ENCODE results near the gene VWC2L. TPM values are rescaled to one million over a fixed set of nuclear protein-coding genes. Genes with fewer than 3 reads are reported as not detected.

The VWC2L gene
- polyA plus RNA-seq, 1 donor from 2014 or later = 0.31 TPM

DNA sequence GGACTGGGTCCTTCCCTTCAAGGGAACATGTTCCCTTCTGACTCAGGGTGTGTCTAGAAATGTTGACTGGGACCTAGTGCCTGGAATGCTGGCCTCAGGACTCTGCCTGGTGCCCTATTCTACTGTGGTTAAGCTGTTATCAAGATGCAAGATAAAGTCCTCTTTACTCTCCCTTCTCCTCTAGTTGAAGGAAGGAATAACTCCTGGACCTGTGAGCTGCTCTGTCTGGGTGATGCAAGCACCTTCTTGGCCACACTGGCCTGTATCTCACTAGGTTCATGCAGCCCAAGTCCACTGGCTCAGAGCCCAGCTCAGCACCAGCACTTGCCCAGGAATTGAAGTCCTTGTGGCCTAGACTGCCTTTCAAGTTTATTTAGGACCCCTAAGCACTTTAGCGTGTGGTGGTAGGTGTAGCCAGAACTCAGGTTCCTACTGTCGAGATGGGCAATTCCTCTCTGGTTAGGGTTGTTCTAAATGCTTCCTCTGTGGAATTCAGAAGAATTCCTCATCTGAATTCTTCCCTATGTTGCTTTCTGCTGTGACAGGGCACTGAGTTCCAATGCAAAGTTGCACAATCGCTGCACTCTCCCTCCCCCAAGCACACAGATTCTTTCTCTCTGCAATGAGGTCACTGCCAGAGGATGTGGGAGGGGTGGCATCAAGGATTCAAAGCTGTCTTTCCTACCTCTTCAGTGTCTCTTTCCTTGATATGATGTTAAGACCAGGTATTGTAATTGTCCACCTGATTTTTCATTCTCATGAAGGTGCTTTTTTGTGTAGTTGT is 54.7 kb downstream of the VWC2L start:
- no peaks in the 10 kb centered on the region for H3K27me3 ChIP-seq (ENCODE audit: insufficient read depth, low read depth, low read length)
- H3K9ac ChIP-seq (ENCODE audit: low read length) = no peak overlapping the region
- H3F3A ChIP-seq (ENCODE audit: insufficient read depth, low read length, poor library complexity, severe bottlenecking) = no peaks in the 10 kb centered on the region
- no peak overlapping the region for H3K4me3 ChIP-seq (ENCODE audit: low read length)
- no peaks in the 10 kb centered on the region for H3K79me2 ChIP-seq (replicated peaks; ENCODE audit: insufficient read depth, low read length)
- TF ChIP-seq TAF1 (IDR thresholded peaks at IDR 0.05; ENCODE audit: low read depth) (no peak), RAD21 (conservative IDR thresholded peaks at IDR 0.05) (no peak), EP300 (conservative IDR thresholded peaks at IDR 0.05; ENCODE audit: poor library complexity, severe bottlenecking) (no peak), POLR2AphosphoS5 (IDR thresholded peaks at IDR 0.05) (no peak), SMC3 (conservative IDR thresholded peaks at IDR 0.05; ENCODE audit: poor library complexity) (no peak)
- TF ChIP-seq, protein P1, sequence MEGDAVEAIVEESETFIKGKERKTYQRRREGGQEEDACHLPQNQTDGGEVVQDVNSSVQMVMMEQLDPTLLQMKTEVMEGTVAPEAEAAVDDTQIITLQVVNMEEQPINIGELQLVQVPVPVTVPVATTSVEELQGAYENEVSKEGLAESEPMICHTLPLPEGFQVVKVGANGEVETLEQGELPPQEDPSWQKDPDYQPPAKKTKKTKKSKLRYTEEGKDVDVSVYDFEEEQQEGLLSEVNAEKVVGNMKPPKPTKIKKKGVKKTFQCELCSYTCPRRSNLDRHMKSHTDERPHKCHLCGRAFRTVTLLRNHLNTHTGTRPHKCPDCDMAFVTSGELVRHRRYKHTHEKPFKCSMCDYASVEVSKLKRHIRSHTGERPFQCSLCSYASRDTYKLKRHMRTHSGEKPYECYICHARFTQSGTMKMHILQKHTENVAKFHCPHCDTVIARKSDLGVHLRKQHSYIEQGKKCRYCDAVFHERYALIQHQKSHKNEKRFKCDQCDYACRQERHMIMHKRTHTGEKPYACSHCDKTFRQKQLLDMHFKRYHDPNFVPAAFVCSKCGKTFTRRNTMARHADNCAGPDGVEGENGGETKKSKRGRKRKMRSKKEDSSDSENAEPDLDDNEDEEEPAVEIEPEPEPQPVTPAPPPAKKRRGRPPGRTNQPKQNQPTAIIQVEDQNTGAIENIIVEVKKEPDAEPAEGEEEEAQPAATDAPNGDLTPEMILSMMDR (IDR thresholded peaks at IDR 0.05; ENCODE audit: poor library complexity, severe bottlenecking) = no peak
- no peaks in the 10 kb centered on the region for H4K20me1 ChIP-seq (ENCODE audit: insufficient read depth)
- H3K4me2 ChIP-seq (ENCODE audit: low read length) = no peak overlapping the region
- H3K9me2 ChIP-seq (ENCODE audit: insufficient read depth, low read length) = no peaks in the 10 kb centered on the region
- no peaks in the 10 kb centered on the region for H3K9me3 ChIP-seq (ENCODE audit: low read length)
- H2AFZ ChIP-seq (ENCODE audit: low read depth, low read length) = no peak overlapping the region
- H3K36me3 ChIP-seq (ENCODE audit: insufficient read depth, low read length) = no peaks in the 10 kb centered on the region
- no peak overlapping the region for H3K27ac ChIP-seq (ENCODE audit: low read length)

DNA sequence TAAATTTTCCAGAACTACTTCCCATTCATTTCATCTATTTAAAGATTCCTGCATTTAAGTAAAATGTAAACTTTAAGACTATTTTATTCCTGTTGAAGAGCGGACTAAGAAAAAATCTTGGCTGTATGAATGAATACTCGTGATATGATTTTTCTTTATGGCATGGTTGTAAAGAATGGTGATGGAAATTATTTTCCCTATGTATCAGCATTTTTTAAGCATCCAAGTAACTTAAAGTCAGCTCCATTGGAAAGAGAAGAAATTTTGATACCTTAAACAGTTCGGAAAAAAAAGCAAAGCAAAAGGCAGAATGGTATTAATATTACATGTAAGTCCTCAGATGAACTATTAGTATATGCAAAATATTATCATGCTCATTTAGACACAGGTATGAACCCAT is 58.9 kb downstream of the VWC2L start:
- H3K9me3 ChIP-seq (ENCODE audit: low read length) = no peaks in the 10 kb centered on the region
- no peaks in the 10 kb centered on the region for H3K36me3 ChIP-seq (ENCODE audit: insufficient read depth, low read length)
- no peaks in the 10 kb centered on the region for H4K20me1 ChIP-seq (ENCODE audit: insufficient read depth)
- TF ChIP-seq, protein P2, sequence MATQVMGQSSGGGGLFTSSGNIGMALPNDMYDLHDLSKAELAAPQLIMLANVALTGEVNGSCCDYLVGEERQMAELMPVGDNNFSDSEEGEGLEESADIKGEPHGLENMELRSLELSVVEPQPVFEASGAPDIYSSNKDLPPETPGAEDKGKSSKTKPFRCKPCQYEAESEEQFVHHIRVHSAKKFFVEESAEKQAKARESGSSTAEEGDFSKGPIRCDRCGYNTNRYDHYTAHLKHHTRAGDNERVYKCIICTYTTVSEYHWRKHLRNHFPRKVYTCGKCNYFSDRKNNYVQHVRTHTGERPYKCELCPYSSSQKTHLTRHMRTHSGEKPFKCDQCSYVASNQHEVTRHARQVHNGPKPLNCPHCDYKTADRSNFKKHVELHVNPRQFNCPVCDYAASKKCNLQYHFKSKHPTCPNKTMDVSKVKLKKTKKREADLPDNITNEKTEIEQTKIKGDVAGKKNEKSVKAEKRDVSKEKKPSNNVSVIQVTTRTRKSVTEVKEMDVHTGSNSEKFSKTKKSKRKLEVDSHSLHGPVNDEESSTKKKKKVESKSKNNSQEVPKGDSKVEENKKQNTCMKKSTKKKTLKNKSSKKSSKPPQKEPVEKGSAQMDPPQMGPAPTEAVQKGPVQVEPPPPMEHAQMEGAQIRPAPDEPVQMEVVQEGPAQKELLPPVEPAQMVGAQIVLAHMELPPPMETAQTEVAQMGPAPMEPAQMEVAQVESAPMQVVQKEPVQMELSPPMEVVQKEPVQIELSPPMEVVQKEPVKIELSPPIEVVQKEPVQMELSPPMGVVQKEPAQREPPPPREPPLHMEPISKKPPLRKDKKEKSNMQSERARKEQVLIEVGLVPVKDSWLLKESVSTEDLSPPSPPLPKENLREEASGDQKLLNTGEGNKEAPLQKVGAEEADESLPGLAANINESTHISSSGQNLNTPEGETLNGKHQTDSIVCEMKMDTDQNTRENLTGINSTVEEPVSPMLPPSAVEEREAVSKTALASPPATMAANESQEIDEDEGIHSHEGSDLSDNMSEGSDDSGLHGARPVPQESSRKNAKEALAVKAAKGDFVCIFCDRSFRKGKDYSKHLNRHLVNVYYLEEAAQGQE (IDR thresholded peaks at IDR 0.05; ENCODE audit: borderline replicate concordance) = no peak
- TF ChIP-seq RAD21 (conservative IDR thresholded peaks at IDR 0.05) (no peak), EZH2 (IDR thresholded peaks at IDR 0.05; ENCODE audit: borderline replicate concordance, insufficient read depth, low read length, poor library complexity, severe bottlenecking) (no peak), SMC3 (conservative IDR thresholded peaks at IDR 0.05; ENCODE audit: poor library complexity) (no peak), MXI1 (conservative IDR thresholded peaks at IDR 0.05; ENCODE audit: poor library complexity, severe bottlenecking) (no peak), POLR2AphosphoS5 (IDR thresholded peaks at IDR 0.05) (no peak), EP300 (conservative IDR thresholded peaks at IDR 0.05; ENCODE audit: poor library complexity, severe bottlenecking) (no peak), TAF1 (IDR thresholded peaks at IDR 0.05; ENCODE audit: low read depth) (no peak)
- TF ChIP-seq, protein P1 (IDR thresholded peaks at IDR 0.05; ENCODE audit: poor library complexity, severe bottlenecking) = no peak
- H3K27me3 ChIP-seq (ENCODE audit: insufficient read depth, low read depth, low read length) = no peaks in the 10 kb centered on the region
- H3K4me3 ChIP-seq (ENCODE audit: low read length) = no peak overlapping the region
- no peaks in the 10 kb centered on the region for H3F3A ChIP-seq (ENCODE audit: insufficient read depth, low read length, poor library complexity, severe bottlenecking)
- H2AFZ ChIP-seq (ENCODE audit: low read depth, low read length) = no peak overlapping the region
- H3K4me2 ChIP-seq (ENCODE audit: low read length) = no peak overlapping the region
- no peak overlapping the region for H3K9ac ChIP-seq (ENCODE audit: low read length)
- H3K9me2 ChIP-seq (ENCODE audit: insufficient read depth, low read length) = no peaks in the 10 kb centered on the region
- no peak overlapping the region for H3K27ac ChIP-seq (ENCODE audit: low read length)
- no peaks in the 10 kb centered on the region for H3K79me2 ChIP-seq (replicated peaks; ENCODE audit: insufficient read depth, low read length)
